Measurements from ENCODE around the gene PID1.
"Not testable (repeated sequence)": the region's sequence is repeated elsewhere in the genome, so short reads cannot be mapped to it uniquely, and the experiment has no call there.

PID1 gene

DNA sequence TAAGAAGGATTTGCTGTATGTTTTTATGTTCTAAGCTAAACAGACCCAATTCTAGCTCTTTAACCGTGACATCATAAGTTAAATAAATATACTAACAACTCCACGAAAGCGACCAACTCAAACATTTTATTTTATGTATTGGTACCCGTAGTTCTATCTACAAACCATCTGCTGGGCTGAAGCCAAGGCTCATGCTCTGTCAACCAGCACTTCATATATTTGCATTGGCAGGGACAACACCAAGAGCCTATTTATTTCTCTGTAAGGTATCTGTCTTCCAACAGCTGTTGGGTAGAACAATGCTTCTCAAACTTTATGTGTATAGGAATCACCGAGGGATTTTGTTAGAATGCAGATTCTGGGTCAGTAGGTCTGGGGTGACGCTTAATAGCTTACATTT is 64.5 kb downstream of the PID1 start:
- DNase-seq = no peak

DNA sequence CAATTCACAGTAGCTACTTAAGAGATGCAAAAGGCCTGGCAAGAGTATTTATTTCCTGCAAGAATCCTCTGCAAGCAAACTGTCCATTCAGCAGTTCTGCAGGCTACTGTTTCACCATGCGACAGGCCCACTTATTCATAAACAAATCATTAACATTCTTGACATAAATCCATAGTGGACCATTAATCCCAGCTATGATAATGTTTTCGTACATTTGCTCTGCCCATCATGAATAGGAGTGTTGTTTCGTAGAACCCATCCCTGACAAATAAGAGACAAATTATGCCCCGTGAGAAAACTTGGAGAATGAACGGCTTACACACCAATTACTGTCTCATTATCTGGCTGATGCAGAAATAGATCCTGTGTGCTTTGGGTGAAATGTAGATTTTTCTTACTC is 65.4 kb downstream of the PID1 start:
- no peak for DNase-seq

- no peak for DNase-seq
Measured at GRCh38 chr2:229202646-229203045, 68.4 kb downstream of the PID1 start.

GRCh38 chr2:229201521-229201920 is 69.6 kb downstream of the PID1 start:
- DNase-seq = no peak

DNA sequence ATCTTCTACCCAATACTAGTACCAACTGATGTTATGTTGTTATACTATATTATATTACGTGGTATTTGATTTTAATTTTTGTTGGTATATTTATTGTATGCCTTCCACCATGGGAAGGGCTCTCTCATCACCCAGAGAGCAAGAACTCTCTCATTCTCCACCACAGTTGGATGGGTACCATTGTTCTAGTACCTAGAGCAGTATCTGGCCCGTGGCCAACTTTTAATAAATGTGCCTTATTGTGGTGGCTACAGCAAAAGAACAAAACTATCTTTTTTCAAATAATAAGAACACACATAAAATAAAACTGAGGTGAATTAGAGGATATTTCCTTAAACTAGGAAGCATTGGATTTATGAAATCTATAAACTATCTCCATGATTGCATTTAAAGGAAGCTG is 71.8 kb downstream of the PID1 start:
- DNase-seq = no peak

- DNase-seq = no peak
Measured at GRCh38 chr2:229196448-229196847, 74.6 kb downstream of the PID1 start.

DNA sequence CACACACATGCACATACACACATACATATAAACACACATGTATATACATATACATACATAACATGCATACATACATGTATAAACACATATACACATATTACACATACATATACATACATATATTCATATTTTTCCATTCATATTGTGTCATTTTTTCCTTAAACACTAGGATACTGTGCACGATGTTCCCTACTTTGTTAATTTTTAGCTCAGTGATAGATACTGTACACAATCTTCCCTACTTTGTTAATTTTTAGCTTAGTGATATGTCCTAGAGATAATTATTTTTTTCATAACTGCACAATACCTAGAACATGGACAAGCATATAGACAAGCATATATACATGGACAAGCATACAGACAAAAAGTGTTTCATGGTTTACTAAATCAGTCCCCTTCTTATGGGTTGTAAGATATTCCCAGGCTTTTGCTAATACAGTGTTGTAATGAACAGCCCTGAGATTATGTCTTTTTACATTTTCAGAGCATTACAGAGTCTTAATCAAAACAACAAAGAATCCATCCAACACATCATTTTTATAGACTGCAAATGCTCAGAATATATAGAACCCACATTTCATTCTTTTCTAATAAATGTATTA is 75.6 kb downstream of the PID1 start:
- no peak for DNase-seq

GRCh38 chr2:229193281-229193680 is 77.8 kb downstream of the PID1 start:
- no peak for DNase-seq

GRCh38 chr2:229191413-229191812 is 79.7 kb downstream of the PID1 start:
- no peak for DNase-seq

DNA sequence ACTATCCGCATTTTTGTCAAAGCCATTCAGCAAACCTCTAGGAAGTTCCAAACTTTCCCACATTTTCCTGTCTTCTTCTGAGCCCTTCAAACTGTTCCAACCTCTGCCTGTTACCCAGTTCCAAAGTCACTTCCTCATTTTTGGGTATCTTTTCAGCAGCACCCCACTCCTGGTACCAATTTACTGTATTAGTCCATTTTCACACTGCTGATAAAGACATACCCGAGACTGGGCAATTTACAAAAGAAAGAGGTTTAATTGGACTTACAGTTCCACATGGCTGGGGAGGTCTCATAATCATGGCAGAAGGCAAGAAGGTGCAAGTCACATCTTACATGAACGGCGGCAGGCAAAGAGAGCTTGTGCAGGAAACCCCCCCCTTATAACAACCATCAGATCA is 84.0 kb downstream of the PID1 start:
- not testable (repeated sequence) for DNase-seq

DNA sequence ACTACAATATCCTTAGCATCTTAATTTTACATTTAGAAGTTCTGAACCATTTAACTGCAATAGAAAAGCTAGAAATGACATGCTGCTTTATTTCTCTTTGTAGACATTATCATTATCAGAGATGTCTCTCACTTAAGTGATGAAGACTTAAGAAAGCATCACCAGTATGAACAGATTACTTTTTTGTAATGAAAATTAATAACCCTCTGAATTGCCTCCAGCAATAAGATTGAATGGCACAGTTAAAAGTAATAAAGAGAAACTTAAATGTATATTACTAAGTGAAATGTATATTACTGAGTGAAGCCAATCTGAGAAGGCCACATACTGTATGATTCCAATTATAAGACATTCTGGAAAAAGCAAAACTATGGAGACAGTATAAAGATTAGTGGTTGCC is 89.4 kb downstream of the PID1 start:
- no peak for DNase-seq

- DNase-seq = no peak
Measured at GRCh38 chr2:229180658-229181057, 90.4 kb downstream of the PID1 start.

DNA sequence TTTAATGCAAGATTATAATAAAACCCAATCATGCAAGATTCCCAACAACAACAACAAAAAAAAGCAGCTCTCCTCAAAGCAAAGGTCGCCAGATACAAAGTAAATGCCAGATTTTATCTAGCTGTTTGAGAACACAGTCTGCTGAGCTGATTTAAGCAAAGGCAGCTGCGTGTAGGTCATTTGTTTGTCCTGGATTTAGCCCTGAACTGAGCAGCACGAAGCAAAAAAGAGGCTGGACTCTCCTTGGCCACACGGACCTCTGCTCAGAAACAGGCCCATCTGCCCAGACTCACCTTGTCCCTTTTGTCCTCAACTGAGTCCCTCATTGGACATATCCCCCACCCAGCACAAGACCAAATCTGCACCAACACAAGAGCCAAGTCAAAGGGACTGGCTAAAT is 91.5 kb downstream of the PID1 start:
- no peak for DNase-seq

DNA sequence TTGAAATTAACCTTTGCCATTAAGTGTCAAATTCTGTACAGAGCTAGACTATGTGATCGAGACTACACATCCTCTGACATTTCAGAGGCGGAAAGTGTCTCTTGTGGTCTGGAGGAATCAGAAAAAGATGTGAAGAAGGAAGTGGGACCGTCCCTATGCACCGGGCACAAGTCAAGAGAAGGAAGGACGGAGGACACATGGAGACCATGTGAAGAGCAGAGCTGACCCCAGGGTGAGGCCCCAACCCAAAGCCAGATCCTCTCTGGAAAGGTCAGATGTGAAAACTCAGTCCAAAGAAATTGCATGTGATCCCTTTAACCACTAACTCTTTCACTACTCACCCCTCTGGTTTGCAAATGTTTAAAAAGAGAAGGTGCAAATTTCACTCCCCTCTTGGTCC is 92.4 kb downstream of the PID1 start:
- DNase-seq = no peak

DNA sequence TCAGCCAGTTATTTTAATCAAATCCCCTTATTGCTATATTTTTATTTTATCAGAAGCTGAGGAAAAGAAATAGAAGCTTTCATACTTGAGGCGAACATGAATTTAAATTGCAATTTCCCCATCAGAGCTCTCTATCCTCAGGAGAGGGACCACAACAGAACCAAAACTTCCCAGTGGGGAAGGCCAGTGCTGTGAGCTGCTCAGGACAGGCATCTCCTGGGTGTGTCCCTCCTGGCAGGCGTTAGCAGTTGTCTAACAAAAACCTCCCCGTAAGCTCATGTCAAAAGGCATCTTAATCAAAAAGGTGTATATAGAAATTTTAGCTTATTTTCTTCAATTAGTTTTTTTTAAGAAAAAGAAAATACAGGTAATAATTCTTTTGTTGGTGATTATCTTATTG is 93.0 kb downstream of the PID1 start:
- no peak for DNase-seq

- no peak for DNase-seq
Measured at GRCh38 chr2:229176136-229176535, 95.0 kb downstream of the PID1 start.

GRCh38 chr2:229175497-229175863 is 95.6 kb downstream of the PID1 start:
- DNase-seq = no peak

- no peak for DNase-seq
Measured at GRCh38 chr2:229174794-229175496, 96.1 kb downstream of the PID1 start.

DNA sequence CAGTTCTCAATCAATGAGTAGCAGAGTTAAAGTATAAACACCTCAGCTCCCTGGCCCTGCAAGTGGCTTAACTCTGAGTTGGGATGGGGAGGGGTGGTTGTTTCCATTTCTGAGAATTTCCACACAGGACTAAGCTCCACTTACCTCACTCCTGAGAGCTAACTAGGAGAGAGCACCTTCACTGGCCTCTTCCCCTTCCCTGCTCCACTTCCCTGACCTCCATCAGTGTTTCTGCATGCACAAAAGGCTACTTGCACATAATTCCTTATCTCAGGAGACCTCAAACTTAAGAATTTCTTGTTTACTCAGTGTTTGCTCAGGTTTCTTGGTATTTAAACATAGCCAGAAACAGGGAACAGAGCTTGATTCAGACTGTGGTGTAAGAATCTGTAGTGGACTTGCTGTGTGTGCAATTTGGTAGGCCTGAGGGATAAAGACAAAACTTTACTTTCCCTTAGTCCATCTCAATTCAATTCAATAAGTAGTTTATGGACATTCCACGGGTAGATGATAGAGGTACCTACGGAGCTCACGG is 97.2 kb downstream of the PID1 start:
- no peak for DNase-seq

DNA sequence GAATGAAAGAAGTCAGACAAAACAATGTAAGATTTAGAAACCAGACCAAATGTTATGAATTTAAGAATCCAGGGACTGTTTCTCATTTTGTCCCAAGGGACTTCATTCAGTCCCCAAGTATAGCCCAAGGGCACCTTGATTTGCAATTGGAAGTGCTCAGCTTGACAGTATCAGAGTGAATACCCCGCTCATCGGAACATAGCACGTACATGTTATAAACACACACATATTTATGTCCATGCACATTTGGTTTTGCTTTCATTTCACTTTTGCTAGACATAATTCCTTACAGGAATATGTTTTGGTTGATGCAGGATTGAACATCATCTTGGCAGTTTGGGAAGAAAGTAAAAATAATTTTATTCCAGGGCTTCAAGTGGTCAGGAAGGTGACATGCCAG is 100.2 kb downstream of the PID1 start:
- no peak for DNase-seq

DNA sequence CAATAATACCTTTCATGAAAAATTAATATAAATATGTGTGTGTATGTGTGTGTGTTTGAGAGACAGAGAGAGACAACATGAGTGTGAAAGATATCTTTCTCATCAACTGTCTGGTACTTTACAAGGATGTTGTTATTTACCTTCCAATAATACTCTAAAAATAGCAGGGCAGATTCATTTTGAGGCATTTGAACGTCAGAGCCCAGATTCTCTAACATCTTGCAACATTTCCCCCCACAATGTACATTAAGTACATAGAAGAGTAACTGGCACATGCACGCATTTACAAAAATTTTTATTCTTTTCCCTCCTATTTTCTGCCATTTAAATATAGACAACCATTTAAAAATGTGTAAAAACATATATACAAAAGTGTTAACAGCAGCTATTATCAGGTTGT is 100.9 kb downstream of the PID1 start:
- no peak for DNase-seq

GRCh38 chr2:229169751-229170150 is 101.3 kb downstream of the PID1 start:
- no peak for DNase-seq

DNA sequence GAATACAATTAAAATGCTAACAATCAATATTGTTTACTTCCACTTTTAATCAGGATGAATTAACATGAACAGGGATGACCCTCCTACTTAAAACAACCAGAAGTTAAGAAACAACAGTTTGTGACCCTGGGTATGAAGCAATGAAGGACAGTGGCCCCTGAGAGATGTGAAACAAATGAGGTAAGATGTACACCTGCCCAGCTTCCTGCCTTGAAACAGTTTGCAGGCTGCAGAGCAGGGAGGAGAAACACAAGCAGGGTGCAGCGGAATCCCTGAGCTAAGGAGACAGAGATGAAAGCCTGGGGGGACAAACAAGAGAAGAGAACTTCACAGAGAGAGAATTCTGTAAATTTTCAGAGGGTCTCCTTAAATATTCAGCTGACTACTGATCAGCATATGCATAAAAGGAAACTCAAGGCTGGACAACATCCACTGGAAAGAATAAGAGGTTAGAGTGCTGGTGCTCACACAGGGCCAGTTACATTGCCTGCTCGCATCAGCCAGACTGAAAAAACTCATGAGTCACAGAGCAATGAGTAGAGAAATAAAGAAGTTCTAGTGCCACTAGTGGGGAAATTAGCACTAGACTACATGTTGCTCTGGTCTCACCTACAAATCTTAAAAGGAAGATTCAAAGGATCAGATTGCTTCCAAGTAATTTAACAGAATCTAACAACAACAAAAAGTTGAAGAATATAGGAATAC is 106.4 kb downstream of the PID1 start:
- no peak for DNase-seq

DNA sequence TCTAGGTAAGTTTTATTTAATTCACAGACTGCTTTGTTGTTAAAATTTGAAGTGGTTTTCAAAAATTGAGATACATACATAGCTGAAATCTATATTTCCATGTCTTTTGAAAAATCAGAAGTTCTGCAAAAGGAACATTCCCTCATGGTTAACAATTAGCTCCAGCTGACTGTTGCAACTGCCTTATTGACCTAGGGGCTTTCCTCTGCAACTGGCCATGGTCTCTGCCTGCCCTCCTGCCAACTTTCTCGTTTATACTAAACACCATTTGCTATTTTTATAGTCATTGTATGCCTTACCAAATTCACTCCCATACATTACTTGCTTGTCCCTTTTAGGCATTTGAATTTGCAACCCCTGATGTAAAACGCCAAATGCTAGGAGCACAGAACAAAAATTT is 107.2 kb downstream of the PID1 start:
- no peak for DNase-seq

Measured in KG1 (cell line).